GM12873 (cell line): Measurements from ENCODE around the gene TXNDC2.

Experiments
- TF ChIP-seq, protein P1 (sequence below): IDR thresholded peaks from 2 replicates; pipeline ENCODE4 v1.5.1; 2012; ENCODE audit warnings: low read depth, mild to moderate bottlenecking, moderate library complexity, low read length, control low read depth; ENCODE audit not compliant: insufficient read depth; ENCODE audit errors: missing control alignments

Gene TXNDC2

GRCh38 chr18:9861933-9862332 is 23.8 kb upstream of the TXNDC2 start:
- TF ChIP-seq, protein P1, sequence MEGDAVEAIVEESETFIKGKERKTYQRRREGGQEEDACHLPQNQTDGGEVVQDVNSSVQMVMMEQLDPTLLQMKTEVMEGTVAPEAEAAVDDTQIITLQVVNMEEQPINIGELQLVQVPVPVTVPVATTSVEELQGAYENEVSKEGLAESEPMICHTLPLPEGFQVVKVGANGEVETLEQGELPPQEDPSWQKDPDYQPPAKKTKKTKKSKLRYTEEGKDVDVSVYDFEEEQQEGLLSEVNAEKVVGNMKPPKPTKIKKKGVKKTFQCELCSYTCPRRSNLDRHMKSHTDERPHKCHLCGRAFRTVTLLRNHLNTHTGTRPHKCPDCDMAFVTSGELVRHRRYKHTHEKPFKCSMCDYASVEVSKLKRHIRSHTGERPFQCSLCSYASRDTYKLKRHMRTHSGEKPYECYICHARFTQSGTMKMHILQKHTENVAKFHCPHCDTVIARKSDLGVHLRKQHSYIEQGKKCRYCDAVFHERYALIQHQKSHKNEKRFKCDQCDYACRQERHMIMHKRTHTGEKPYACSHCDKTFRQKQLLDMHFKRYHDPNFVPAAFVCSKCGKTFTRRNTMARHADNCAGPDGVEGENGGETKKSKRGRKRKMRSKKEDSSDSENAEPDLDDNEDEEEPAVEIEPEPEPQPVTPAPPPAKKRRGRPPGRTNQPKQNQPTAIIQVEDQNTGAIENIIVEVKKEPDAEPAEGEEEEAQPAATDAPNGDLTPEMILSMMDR = no peak

DNA sequence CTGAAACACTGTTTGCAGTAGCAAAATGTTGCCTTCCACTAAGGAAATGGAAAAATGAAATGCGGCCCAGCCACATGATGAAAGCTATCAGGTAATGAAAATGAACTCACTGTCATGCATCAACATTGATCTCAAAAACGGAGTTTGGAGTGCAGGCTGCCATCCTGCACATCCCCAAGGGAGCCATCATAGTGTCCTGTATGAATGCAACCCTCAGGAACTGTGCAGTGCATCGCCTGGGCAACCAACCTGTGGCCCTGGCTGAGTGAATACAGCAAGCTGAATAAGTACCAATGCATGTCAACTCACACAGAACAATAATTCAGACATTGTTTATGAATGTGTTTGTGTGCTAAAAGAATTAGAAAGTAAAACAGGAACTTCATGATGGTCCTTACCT is 23.1 kb upstream of the TXNDC2 start:
- TF ChIP-seq, protein P1 = no peak

GRCh38 chr18:9863282-9863681 is 22.5 kb upstream of the TXNDC2 start:
- TF ChIP-seq, protein P1 = no peak

DNA sequence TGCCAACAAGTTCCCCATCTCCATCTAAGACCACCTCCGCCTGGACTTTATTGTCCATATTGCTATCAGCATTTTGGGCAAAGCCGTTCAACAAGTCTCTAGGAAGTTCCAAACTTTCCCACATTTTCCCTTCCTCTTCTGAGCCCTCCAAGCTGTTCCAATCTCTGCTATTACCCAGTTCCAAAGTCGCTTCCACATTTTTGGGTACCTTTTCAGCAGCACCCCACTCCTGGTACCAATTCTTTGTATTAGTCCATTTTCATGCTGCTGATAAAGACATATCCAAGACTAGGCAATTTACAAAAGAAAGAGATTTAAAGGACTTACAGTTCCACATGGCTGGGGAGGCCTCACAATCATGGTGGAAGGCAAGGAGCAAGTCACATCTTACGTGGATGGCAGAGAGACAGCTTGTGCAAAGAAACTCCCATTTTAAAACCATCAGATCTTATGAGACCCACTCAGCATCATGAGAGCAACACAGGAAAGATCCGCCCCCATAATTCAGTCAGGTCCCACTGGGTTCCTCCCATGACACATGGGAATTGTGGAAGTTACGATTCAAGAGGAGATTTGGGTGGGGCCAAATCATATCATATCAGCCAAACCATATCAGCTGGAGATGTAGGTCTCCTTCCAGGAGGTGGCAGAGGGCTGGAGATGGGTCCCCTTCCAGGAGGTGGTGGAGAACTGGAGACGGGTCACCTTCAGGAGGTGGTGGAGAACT is 19.8 kb upstream of the TXNDC2 start:
- TF ChIP-seq, protein P1 = no peak

- TF ChIP-seq, protein P1 = no peak
Measured at GRCh38 chr18:9866627-9867026, 19.1 kb upstream of the TXNDC2 start.

DNA sequence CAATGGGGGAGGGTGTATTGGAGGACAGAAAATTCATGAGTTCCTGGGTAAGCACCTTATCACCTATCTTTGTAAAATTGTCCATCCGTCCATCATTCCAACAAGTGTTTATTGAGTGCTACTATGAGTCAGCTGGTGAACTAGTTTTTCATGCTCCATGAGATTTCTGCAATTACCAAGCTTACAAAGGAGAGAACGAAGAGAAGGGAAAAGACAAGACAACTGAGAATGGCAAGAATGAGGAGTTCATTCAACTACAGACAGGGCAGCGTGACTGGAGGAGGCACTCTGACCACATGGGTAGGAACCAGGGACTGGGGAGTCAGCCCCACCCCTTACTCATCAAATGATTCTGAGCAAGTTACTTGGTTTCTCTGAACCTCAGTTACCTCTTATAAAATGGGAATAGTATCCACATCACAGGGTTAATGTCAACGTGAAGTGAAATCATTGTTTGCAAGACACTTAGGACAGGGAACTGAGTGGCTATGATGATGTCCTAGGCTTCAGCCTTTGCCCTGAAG is 18.6 kb upstream of the TXNDC2 start:
- TF ChIP-seq, protein P1 = no peak

DNA sequence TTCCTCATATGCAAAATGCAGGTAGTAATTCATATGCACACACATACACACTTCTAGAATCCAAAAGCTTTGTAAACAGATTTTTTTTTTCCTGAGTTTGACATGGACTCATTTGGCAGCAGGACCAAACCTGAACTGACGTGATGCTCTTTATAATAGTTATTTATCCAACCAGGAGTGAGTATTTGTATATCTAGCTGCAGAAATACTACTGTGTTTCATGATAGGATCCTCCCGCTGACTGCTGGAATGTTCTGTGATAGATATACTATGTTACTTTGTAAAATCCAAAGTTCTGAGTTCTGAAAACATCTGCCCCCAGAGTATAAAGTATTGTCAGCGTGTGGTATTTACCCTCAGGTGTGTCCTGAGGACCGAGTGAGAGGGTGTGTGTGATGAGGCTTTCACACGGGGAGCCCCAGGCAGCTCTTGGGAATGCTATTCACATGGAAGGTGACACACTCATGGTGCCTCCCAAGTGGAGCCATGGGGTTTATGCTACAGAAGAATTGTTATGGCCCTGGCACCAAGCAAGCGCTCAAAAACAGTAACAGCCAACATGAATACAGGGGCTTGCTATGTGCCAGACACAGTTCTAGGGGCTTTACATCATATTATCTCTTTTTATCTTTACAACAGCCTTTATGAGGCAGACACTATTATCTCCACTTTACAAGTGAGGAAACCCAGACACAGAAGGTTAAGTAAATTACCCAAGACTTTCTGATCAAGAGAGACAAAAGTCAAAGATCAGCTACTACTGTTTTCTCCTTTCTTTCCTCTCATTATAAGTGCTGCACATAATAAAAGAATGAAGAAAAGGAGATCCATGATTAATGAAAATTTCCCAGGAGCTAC is 16.7 kb upstream of the TXNDC2 start:
- TF ChIP-seq, protein P1 = no peak
